ENCODE measurements around the gene CHST1.

GRCh38 chr11:45664376-45665205 lies 831 bp downstream of the CHST1 start:
- TF ChIP-seq MAX (IDR thresholded peaks at IDR 0.05) (no peak), TAF1 (IDR thresholded peaks at IDR 0.05; ENCODE audit: low read depth) (no peak), YY1 (IDR thresholded peaks at IDR 0.05; ENCODE audit: low read depth) (no peak), RAD21 (IDR thresholded peaks at IDR 0.05; ENCODE audit: low read depth) (no peak), CEBPB (IDR thresholded peaks at IDR 0.05) (no peak), REST (IDR thresholded peaks at IDR 0.05; ENCODE audit: low read depth) (no peak), EP300 (IDR thresholded peaks at IDR 0.05; ENCODE audit: borderline replicate concordance) (no peak), NFIC (IDR thresholded peaks at IDR 0.05) (no peak)

All from Ishikawa (cell line).